Ishikawa (cell line): ENCODE measurements around the gene MITF.

Experiments used
- CEBPB ChIP-seq: IDR thresholded peaks from 2 replicates; pipeline ENCODE4 v1.6.1; 2012
- CREB1 ChIP-seq: IDR thresholded peaks from 2 replicates; pipeline ENCODE4 v1.6.1; 2012; ENCODE audit warnings: low read depth
- EGR1 ChIP-seq: IDR thresholded peaks from 2 replicates; pipeline ENCODE4 v1.6.1; 2012
- EP300 ChIP-seq: IDR thresholded peaks from 2 replicates; pipeline ENCODE4 v1.6.1; 2012; ENCODE audit warnings: borderline replicate concordance
- FOXM1 ChIP-seq: IDR thresholded peaks from 2 replicates; pipeline ENCODE4 v1.6.1; 2012; ENCODE audit warnings: low read depth, borderline replicate concordance
- NFIC ChIP-seq: IDR thresholded peaks from 2 replicates; pipeline ENCODE4 v1.6.1; 2012
- RAD21 ChIP-seq: IDR thresholded peaks from 2 replicates; pipeline ENCODE4 v1.6.1; 2012; ENCODE audit warnings: low read depth
- TAF1 ChIP-seq: IDR thresholded peaks from 2 replicates; pipeline ENCODE4 v1.6.1; 2012; ENCODE audit warnings: low read depth, mild to moderate bottlenecking
- TCF12 ChIP-seq: IDR thresholded peaks from 2 replicates; pipeline ENCODE4 v1.6.1; 2012; ENCODE audit warnings: low read depth
- TEAD4 ChIP-seq: IDR thresholded peaks from 2 replicates; pipeline ENCODE4 v1.6.1; 2012
- YY1 ChIP-seq: IDR thresholded peaks from 2 replicates; pipeline ENCODE4 v1.6.1; 2012; ENCODE audit warnings: low read depth
- ZBTB7A ChIP-seq: IDR thresholded peaks from 2 replicates; pipeline ENCODE4 v1.6.1; 2012; ENCODE audit warnings: low read depth
- TF ChIP-seq, protein P1 (sequence below): IDR thresholded peaks from 2 replicates; pipeline ENCODE4 v1.6.1; 2012
- TF ChIP-seq, protein P2 (sequence below): IDR thresholded peaks from 2 replicates; pipeline ENCODE4 v1.6.1; 2012
- TF ChIP-seq, protein P3 (sequence below): IDR thresholded peaks from 2 replicates; pipeline ENCODE4 v1.6.1; 2012; ENCODE audit warnings: low read depth, mild to moderate bottlenecking

Gene MITF

GRCh38 chr3:69803681-69804270, 64.5 kb downstream of the MITF start:
- TF ChIP-seq EGR1: no peak
- TF ChIP-seq, protein P1, sequence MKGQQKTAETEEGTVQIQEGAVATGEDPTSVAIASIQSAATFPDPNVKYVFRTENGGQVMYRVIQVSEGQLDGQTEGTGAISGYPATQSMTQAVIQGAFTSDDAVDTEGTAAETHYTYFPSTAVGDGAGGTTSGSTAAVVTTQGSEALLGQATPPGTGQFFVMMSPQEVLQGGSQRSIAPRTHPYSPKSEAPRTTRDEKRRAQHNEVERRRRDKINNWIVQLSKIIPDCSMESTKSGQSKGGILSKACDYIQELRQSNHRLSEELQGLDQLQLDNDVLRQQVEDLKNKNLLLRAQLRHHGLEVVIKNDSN: no peak
- no peak for TF ChIP-seq CEBPB
- no peak for TF ChIP-seq TCF12
- no peak for TF ChIP-seq ZBTB7A
- no peak for TF ChIP-seq FOXM1
- TF ChIP-seq, protein P2, sequence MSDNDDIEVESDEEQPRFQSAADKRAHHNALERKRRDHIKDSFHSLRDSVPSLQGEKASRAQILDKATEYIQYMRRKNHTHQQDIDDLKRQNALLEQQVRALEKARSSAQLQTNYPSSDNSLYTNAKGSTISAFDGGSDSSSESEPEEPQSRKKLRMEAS: no peak
- no peak for TF ChIP-seq TAF1
- no peak for TF ChIP-seq EP300
- TF ChIP-seq, protein P3, sequence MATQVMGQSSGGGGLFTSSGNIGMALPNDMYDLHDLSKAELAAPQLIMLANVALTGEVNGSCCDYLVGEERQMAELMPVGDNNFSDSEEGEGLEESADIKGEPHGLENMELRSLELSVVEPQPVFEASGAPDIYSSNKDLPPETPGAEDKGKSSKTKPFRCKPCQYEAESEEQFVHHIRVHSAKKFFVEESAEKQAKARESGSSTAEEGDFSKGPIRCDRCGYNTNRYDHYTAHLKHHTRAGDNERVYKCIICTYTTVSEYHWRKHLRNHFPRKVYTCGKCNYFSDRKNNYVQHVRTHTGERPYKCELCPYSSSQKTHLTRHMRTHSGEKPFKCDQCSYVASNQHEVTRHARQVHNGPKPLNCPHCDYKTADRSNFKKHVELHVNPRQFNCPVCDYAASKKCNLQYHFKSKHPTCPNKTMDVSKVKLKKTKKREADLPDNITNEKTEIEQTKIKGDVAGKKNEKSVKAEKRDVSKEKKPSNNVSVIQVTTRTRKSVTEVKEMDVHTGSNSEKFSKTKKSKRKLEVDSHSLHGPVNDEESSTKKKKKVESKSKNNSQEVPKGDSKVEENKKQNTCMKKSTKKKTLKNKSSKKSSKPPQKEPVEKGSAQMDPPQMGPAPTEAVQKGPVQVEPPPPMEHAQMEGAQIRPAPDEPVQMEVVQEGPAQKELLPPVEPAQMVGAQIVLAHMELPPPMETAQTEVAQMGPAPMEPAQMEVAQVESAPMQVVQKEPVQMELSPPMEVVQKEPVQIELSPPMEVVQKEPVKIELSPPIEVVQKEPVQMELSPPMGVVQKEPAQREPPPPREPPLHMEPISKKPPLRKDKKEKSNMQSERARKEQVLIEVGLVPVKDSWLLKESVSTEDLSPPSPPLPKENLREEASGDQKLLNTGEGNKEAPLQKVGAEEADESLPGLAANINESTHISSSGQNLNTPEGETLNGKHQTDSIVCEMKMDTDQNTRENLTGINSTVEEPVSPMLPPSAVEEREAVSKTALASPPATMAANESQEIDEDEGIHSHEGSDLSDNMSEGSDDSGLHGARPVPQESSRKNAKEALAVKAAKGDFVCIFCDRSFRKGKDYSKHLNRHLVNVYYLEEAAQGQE: no peak
- TF ChIP-seq NFIC: no peak
- TF ChIP-seq TEAD4: no peak
- TF ChIP-seq RAD21: no peak
- TF ChIP-seq YY1: no peak
- TF ChIP-seq CREB1: no peak

DNA sequence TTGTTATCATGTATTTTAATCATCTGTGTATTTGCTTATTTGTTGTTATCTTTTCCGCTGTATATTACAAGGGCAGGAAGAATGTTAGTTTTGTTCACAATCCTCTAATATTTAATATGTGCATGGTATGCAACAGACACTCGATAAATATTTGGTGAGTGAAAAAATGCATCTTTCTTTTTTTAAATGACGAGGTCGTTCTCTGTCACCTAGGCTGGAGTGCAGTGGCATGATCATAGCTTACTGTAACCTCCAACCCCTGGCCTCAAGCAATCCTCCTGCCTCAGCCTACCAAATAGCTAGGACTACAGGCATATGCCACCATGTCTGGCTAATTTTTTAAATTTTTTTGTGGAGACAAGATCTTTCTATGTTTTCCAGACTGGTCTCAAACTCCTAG, 66.2 kb downstream of the MITF start:
- TF ChIP-seq YY1: no peak
- TF ChIP-seq, protein P1: no peak
- TF ChIP-seq TAF1: no peak
- TF ChIP-seq, protein P3: no peak
- no peak for TF ChIP-seq CEBPB
- TF ChIP-seq RAD21: no peak
- no peak for TF ChIP-seq FOXM1
- no peak for TF ChIP-seq EGR1
- no peak for TF ChIP-seq TCF12
- no peak for TF ChIP-seq ZBTB7A
- TF ChIP-seq NFIC: no peak
- TF ChIP-seq, protein P2: no peak
- TF ChIP-seq CREB1: no peak
- TF ChIP-seq TEAD4: no peak
- TF ChIP-seq EP300: no peak

DNA sequence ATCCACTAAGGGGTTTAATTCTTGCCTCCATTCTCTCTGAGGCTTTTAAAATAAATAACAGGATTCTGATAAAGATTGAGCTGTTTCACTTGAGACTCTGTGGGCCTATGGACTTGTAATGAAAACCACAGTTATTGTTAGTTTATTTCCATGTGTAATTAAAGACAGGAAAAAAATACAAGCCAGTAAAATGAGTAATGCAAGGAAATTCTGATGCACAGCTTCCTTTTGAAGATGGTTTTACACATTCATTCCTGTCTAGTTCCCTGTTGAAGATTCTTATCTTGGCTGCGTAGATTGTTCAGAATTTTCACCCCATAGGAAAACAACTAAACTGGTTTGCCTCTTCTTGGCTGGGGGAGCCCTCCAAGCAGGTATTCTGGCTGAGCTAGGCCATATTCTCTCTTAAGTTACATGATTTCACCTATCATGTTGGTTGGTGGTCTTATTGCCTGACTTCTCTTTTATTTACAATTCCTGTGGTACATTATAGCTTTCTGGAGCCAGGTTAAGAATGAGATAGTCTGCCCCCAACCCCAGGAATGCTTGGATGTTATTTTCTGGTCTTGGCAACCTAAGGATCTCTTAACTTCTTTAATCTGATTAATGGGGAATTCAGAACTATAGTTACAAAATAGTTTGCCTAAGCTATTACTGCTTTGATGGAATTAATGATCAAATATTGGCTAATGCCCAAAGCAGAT, 67.6 kb downstream of the MITF start:
- TF ChIP-seq YY1 (no peak), TEAD4 (no peak), TAF1 (no peak), TCF12 (no peak), FOXM1 (no peak), CREB1 (no peak), NFIC (no peak), EP300 (no peak), EGR1 (no peak), RAD21 (no peak)
- TF ChIP-seq, protein P1: no peak
- TF ChIP-seq, protein P2: no peak
- TF ChIP-seq, protein P3: no peak
